Osteoblast (primary cell): ENCODE data around the gene SDF2L1. TPM values are rescaled to one million over a fixed set of nuclear protein-coding genes. Genes with fewer than 3 reads are reported as not detected.

Experiments used
- DNase-seq: peaks from one replicate; pipeline ENCODE4 v3.0.0; 2011; ENCODE audit warnings: low spot score, mixed read lengths; ENCODE audit not compliant: insufficient read length; ENCODE audit errors: missing footprints
- H2AFZ ChIP-seq: 2 replicates; pipeline ENCODE4 v1.6.0; 2011; ENCODE audit warnings: mild to moderate bottlenecking, low read length
- H3K27ac ChIP-seq: 2 replicates; pipeline ENCODE4 v1.5.1; 2011; ENCODE audit warnings: mild to moderate bottlenecking, low read depth, low read length, moderate library complexity
- H3K27me3 ChIP-seq: 2 replicates; pipeline ENCODE4 v1.6.0; 2012; ENCODE audit warnings: mild to moderate bottlenecking, control low read depth, inconsistent platforms, low read length, moderate library complexity; ENCODE audit not compliant: insufficient read depth
- H3K36me3 ChIP-seq: 2 replicates; pipeline ENCODE4 v1.5.1; 2011; ENCODE audit warnings: mild to moderate bottlenecking, low read length, control low read depth, moderate library complexity; ENCODE audit not compliant: insufficient read depth
- H3K4me1 ChIP-seq: 2 replicates; pipeline ENCODE4 v1.5.1; 2011; ENCODE audit warnings: mild to moderate bottlenecking, low read length, control low read depth, moderate library complexity; ENCODE audit not compliant: insufficient read depth
- H3K4me2 ChIP-seq: 2 replicates; pipeline ENCODE4 v1.6.0; 2011; ENCODE audit warnings: mild to moderate bottlenecking, low read length; ENCODE audit not compliant: insufficient read depth
- H3K4me3 ChIP-seq: fragments of 200-600 bp; sonication (generic); 3 replicates; pipeline ENCODE4 v1.5.1; 2012; ENCODE audit warnings: mild to moderate bottlenecking, low read length, inconsistent platforms; ENCODE audit not compliant: insufficient read depth
- H3K79me2 ChIP-seq: 2 replicates; pipeline ENCODE4 v1.6.0; 2012; ENCODE audit warnings: mild to moderate bottlenecking, low read length, control low read depth, inconsistent platforms; ENCODE audit not compliant: insufficient read depth
- H3K9me3 ChIP-seq: 2 replicates; pipeline ENCODE4 v1.5.1; 2011; ENCODE audit warnings: low read depth, low read length, control low read depth
- H4K20me1 ChIP-seq: 2 replicates; pipeline ENCODE4 v1.6.0; 2012; ENCODE audit warnings: mild to moderate bottlenecking, low read length, control low read depth; ENCODE audit not compliant: insufficient read depth
- CTCF ChIP-seq: IDR thresholded peaks from 2 replicates; pipeline ENCODE4 v1.5.1; 2011; ENCODE audit warnings: mild to moderate bottlenecking, low read depth, low read length, moderate library complexity; ENCODE audit errors: extremely low read depth
- total RNA-seq: library from RNA; depleted of rRNA; stranded (reverse); fragments of >200 nt; gene quantifications from 2 replicates; pipeline ENCODE4 v1.2.3, GENCODE V29; 2012

SDF2L1 gene
- total RNA-seq, result 10.5 and 13.3 TPM in 2 replicates

- H3K9me3 ChIP-seq, result no peaks in the 10 kb centered on the region
- peaks cover 12% of the 10 kb centered on the region for H3K79me2 ChIP-seq
- H2AFZ ChIP-seq, result peak within 1 kb of the TSS; percentile 97
- H3K4me1 ChIP-seq, result peaks cover 16% of the 10 kb centered on the region
- DNase-seq, result peak; percentile 100
- H4K20me1 ChIP-seq, result peaks cover 7% of the 10 kb centered on the region
- peak within 1 kb of the TSS; percentile 99 for H3K4me2 ChIP-seq
- TF ChIP-seq CTCF, result no peak
- no peaks in the 10 kb centered on the region for H3K27me3 ChIP-seq
- peak within 1 kb of the TSS; percentile 72 for H3K27ac ChIP-seq
- peak within 1 kb of the TSS; percentile 89 for H3K4me3 ChIP-seq
- H3K36me3 ChIP-seq, result no peaks in the 10 kb centered on the region
Measured at GRCh38 chr22:21641789-21642583, at the start of gene SDF2L1. Gene SDF2L1 (plus strand): TSS chr22:21642302. CDS start chr22:21642337, 35 bp downstream.

- Histone ChIP-seq H3K4me1 (peaks cover 18% of the 10 kb centered on the region), H3K9me3 (no peaks in the 10 kb centered on the region), H3K4me2 (no peak overlapping the region), H3K27me3 (no peaks in the 10 kb centered on the region), H4K20me1 (peaks cover 78% of the 10 kb centered on the region), H3K36me3 (peaks cover 42% of the 10 kb centered on the region), H3K4me3 (no peak overlapping the region), H3K79me2 (peaks cover 97% of the 10 kb centered on the region), H2AFZ (no peak overlapping the region), H3K27ac (no peak overlapping the region)
- DNase-seq, result no peak
- no peak for TF ChIP-seq CTCF
Measured at GRCh38 chr22:21592422-21592821, 49.7 kb upstream of the SDF2L1 start.

- H3K36me3 ChIP-seq, result peaks cover 43% of the 10 kb centered on the region
- H3K4me2 ChIP-seq, result no peak overlapping the region
- no peak overlapping the region for H3K4me3 ChIP-seq
- no peak overlapping the region for H3K27ac ChIP-seq
- peak; percentile 39 for TF ChIP-seq CTCF
- H3K27me3 ChIP-seq, result no peaks in the 10 kb centered on the region
- DNase-seq, result no peak
- H2AFZ ChIP-seq, result no peak overlapping the region
- no peaks in the 10 kb centered on the region for H3K9me3 ChIP-seq
- peaks cover 98% of the 10 kb centered on the region for H3K79me2 ChIP-seq
- H3K4me1 ChIP-seq, result peaks cover 14% of the 10 kb centered on the region
- peaks cover 78% of the 10 kb centered on the region for H4K20me1 ChIP-seq
Measured at GRCh38 chr22:21593406-21594232, 48.5 kb upstream of the SDF2L1 start.
